Activated CD8-positive, alpha-beta memory T cell treated with anti-CD3 and anti-CD28 coated beads for 4 hours (primary cell): ENCODE results near the gene DDAH1.
A peak's percentile ranks its signal among the peaks of the same experiment; 100 is the strongest.

Experiments
- DNase-seq, 2 donors: peaks; one replicate each; pipeline ENCODE4 v3.0.0-alpha.2; 2020; ENCODE audit warnings: low read depth in 2 of 2

DDAH1 gene

DNA sequence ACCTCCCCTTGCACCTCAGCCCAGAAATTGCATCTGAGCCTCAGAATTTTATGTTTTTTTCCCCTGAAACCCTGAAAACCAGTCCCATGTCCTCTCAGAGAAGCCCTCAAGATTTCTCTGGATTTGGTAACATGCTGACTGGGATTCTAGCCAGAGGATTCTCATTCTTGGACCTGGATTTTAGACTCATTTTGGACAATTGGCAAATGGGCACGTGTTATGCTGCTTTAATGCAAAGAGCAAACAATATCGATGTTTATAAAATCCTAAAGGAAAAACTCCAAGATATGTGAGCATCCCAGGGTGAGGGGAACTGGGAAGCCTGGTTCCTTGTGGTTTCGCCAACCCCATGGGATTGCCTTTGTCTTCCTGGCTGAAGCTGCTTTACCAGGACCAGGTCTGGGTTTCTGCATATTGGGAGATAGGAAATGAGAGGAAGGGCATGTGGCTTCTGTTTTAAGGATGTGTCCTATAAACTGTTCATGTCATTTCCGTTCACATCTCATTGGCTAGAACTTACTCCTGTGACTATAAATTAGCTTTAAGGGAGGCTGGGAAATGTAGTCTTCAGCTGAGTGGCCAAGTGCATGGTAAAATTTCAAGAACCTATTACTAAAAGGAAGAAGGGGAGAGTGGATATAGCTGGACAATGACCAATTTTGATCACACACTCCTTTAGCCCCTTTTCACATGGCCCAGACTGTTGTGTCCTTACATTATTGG is 161.4 kb downstream of the DDAH1 start:
- DNase-seq = no peak

DNA sequence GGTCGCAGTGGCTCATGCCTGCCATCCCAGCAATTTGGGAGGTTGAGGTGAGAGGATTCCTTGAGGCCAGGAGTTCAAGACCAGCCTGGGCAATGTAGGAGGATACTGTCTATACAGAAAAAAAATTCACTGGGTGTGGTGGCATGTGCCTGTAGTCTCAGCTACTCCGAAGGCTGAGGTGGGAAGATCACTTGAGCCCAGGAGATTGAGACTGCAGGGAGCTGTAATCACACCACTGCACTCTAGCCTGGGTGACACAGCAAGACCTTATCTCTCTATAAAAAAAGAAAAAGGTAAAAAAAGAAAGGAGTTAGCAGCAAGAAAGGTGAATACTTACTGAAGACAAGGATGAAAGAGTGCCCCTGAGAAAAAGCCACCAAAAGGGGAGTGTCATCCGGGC is 164.8 kb downstream of the DDAH1 start:
- no peak for DNase-seq

DNA sequence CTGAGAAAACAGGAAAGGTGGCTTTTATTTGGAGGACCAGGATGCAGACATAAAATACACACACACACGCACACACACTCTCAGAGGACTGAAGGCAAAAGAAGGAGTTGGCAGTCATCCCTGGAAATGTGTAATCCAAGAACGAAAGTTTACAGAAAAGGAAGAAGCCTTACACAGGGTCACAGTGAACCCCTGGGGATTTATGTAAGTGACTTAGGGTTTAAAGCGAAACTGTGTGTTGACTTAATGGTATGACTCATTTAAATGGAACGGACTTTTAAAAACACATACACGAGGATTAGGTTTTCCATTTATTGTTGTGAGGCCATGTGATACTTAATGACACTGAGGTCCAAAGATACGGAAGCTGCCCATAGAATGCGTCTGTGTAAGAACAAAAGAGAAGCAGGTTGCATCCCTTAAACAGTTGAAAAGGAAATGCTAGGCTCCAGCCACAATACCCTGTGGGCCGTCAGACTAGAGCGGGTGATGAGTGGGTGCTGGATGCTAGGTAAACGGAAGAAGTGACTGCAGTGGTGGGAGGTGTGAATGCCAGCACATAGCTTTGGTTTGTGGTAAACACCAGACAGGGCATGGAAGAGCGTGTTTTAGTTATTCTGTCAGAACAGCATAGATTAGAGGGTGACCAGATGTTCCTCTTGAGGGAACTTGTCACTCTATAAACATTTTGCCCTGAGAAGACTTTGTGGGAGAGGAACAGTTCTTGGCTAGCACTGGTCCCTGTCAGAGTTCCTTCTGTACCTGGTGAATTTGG is 166.9 kb downstream of the DDAH1 start:
- peak; percentile 65 to 66 for DNase-seq

DNA sequence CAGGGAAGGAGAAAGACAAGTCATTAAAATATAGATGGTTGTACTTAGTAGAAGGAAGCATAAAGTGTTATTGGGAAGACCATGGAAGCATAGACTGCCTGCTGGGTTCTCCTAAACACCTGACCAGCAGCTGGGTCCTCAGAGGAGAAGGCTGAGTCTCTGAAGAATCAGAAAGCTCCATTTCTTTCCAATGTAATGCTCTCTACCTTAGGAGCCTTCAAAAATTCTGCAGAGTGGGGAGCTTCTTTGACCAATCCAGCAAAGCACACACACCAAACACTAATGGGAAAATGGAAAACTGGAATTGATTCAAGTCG is 167.5 kb downstream of the DDAH1 start:
- no peak for DNase-seq

DNA sequence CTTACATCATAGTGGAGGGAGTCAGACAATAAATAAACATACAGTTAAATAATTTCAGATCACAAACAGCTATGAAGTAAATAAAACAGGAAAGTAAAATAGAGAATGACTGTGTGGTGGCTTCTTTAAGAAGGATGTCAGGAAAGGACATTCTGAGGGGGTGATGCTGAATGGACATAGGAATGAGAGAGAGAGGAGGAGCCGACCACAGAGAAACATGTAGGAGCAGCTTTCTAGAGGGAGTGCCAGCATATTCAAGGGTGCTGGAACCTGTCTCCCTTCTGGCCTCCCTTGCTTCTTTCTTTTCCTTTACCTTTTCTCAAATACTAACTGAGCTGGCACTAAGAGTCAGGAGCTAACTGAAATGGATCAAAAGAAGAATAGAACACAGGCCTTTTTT is 168.0 kb downstream of the DDAH1 start:
- no peak for DNase-seq

DNA sequence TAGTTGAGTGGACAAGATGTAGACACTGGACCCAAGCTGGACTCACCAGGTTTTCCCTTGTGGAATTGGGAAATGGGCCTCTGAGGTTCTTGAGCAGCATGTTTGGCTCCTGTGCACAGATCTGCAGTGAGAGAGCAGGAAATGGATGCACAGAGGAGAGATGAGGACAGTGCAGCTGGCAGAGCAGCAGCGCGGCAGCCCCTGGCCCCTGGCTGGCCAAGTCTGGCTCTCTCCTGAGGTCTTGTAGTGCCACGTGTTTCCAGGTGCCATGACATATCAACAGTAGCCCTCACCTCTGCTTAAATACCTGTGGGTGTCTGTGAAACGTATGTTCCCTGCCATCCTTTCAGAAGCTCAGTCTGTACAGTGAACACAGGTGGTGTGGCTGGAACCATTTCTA is 169.3 kb downstream of the DDAH1 start:
- no peak for DNase-seq

DNA sequence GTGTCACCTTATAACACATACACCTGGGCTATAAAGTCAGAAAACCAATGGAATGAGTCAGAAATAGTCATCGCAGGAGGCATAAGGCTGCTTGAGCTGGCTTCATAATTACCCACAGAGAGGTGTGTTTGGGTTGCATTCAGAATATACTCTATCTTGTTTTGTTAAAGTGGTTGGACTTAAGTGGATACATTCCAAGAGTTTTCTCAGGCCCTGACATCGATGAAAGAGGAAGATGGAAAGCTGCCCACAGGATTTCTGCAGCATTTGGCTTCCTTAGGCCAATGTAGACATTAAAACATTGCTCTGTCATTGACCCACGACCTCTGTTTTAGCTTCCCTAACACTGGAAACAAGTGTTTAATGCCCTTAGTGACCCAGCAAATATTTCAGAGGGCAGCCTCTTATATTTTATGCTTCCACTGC is 169.9 kb downstream of the DDAH1 start:
- no peak for DNase-seq

DNA sequence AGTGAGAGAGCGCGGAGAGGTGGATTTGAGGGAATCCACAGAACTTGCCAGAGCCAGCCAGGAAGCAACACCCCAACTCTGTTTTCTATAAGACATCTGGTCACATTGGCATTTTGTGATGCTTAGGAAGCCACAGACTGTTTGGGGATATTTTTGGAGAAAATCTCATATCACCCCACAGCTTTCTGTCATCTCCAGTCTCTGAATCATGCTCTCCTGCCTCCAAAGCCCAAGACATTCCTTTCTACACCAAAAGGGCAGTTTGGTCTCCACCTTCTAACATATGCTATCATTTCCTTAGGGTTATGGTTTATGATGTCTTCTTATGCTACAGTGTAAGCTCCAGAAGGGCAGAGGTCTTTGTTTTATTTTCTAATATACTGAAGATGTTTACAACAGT is 174.1 kb downstream of the DDAH1 start:
- DNase-seq = no peak

DNA sequence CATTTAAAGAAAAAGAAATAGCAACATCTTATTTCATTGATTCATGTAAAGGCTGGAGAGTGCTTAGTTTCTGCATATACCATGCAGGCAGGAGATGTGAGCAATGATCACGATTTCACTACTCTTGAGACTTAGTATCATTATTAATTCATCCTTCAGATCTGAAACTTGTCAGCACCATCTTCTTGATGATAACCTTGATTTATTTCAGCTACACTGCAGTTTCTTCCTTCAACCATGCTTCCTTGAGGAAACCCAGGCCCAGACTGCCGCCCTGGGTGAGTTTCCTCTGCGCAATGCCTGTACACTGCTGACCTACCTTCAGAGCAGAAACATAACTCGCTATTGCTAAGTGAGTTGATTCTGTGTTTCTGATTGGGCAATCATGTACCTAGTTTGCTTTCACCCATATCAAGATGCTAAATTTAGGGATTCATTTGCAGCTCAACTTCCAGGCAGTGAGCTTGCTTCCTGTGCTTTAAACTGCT is 175.1 kb downstream of the DDAH1 start:
- DNase-seq = no peak

DNA sequence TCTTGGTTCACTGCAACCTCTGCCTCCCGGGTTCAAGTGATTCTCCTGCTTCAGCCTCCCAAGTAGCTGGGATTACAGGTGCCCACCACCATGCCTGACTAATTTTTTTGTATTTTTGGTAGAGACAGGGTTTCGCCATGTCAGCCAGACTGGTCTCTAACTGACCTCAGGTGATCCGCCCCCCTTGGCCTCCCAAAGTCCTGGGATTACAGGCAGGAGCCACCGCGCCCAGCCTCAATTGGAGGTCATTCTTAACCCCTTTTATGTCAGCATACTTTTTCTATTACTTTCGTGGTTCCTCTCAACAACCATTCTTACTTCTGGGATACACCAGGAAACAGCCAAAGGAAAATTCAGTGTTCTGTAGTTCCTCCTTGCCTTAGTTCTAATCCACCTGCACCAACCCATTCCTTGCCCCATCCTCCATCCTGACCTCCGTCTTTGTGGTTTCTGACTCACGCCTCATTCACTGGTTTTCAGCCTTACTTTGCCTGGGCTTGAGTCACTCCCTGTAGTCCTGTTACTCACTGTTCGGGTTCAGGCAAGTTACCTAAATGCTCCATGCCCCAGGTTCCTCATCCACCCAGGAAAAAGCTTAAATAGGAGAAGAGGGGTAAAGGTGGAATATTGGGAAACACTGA is 175.6 kb downstream of the DDAH1 start:
- DNase-seq = no peak

DNA sequence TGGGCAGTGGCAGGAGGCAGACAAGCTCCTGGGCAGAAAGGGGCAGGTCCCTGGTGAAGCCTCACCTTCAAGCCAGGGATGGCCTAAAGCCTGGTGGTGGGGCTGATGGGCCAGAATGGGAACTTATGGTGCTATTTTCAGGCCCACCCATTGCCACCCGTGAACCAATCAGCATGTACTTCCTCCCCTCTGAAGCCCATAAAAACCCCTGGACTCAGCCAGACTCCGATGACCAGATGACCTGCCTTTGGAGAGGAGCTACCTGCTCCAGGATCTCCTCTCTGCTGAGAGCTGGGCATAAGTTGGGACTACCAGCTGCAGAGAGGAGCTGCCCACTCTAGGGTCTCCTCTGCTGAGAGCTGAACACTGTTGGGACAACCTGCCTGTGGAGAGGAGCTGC is 180.8 kb downstream of the DDAH1 start:
- no peak for DNase-seq

DNA sequence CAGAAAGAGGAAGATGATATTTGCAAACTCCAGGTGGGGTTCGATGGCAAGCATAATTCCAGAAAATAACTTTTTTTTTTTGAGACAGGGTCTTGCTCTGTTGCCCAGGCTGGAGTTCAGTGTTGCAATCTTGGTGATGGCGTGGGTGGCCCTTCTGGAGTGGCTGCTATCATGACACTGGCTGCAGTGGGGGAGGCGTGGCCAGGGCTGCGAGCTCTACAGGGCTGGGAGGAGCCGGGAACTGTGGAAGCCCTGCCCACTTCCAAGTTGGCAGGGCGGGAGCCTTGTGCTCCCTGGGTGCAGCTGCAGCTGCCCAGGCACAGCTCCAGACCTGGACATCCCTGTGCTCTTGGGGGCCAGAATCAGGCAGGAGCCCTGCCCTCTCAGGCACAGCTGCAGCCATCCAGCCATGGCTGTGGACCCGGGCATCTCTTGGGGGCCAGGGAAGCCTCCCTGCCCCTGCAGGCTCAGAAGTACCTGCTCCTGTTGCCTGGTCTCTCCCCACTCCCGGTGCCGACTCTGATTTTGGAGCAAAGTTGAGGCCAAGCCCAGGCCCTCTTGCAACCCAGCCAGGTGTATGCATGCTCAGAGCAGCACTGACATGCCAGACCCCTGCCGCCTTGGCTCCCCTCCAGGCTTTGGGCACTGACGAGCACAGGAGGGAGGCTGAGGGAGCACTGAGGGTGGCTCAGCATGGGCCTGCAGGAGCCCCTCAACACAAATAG is 181.3 kb downstream of the DDAH1 start:
- DNase-seq = no peak

DNA sequence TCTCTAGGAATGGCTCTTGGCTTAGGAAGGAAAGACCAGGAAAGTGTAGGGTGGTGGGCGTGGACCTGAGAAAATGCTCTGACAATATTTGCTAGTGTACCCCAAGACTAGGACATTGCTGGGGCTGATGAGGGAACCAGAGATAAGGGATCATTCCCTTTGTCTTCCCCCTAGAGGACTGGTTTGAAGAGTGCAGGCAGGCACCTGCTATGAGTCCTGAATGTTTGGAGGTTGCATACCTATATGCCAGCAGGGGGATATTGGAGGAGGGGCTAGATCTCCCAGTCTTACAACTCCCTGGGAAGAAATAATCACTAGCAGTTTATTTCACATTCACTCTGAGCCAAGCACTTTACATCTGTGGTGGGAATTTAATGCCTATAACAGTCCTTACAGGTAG is 182.5 kb downstream of the DDAH1 start:
- DNase-seq = no peak

DNA sequence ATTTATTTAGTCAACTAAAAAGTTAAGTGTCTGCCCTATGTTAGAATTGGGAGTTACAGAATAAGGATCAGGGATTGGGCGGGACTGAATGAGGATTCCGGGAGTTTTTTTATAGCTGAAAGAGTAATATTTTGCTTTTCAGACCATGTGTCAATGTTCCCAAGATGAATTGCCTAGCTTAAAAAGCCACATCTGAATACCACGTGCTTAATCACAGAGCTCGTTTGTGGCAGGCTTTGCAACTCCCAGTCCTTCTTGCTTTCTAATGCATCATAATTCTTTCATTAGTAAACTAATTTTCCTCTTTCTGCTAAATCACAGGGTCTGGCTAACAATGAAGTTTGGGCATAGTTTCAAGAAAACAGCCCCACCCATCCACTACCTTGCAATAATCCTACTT is 184.3 kb downstream of the DDAH1 start:
- no peak for DNase-seq

DNA sequence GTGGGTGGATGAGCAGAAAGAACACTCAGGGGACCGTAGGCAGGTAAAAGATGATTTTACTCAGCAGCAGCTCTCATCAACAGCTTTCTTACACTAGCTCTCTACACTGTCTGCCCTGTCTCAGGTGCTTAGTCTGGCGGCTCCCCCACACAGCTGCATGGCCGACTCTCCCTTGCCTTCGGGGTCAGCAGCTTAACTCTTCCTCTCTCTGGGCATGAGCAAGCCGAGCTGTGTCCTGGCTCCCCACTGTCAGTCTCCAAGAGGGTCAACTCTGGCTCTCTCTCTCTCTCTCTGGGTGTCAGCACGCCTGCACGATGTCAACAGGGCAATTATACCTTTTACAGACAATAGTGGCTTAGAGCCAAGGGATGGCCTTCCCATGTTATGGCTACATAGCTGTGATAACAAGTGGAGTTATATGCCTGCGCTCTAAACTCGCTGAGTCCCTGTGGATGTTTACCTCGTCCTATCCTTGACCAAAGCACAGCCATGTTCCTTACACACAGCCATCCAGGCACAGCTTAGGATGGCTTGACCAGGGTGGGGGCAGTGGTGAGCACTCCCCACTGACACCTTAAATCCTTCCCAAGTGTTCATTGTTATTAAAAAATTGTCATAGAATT is 185.4 kb downstream of the DDAH1 start:
- no peak for DNase-seq

DNA sequence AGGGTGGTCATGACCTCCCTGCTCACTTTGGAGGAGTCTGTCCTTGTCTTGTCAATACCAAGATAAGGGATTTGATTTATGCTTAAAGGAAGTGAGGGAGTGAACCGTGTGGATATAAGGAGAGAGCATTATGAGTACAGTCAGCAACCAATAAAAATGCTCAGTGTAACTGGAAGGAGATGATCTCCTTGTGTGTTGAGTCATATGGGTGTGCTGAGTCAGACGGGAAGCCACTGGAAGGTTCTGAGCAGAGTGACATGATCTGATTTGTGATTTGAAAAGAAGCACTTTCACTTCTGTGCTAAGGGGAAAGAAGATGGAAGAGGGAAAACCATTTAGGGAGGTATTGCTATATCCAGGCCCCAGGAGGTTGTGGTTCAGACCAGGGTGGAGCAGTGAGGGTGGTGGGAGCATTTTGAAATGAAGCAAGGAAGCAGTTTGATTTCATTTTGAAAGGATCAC is 186.1 kb downstream of the DDAH1 start:
- DNase-seq = peak; percentile 23 to 50

DNA sequence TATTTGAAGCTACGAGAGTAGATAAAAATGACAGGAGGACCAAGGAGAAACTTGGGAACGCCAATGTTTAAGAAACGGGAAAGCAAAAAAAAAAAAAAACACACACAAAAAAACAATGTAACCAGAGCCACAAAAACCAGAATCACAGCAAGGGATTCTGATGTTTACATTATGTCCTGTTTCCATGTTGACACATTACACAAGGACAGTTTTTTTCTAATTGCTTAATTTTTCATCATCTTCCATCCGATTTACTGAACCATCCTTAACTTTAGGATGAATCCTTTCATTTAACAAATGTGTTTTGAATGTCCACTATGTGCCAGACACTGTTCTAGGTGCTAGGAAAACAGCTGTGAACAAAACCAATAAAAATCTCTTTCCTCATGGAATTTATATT is 187.2 kb downstream of the DDAH1 start:
- no peak for DNase-seq

DNA sequence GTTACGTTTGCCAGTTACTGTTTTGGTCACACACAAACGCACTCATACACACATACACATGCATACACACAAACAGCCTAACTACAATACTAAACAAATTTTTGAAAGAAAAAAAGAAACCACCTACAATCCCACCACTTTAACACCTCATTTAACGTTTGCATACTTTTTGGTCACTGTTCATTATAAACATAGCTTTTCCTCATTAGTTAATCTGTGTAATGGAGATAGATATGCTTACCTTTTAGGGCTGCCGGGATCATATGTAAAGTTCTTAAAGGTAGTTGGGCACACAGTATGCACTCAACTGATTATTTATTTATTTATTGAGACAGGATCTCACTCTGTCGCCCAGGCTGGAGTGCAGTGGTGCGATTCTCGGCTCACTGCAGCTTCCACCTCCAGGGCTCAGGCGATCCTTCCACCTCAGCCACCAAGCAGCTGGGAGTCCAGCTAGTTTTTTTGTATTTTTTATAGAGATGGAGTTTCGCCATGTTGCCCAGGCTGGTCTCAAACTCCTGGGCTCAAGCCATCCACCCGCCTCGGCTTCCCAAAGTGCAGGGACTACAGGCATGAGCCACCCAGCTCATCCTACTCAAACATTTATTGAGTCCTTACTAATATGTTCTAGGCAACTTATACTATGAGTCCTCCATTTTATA is 187.8 kb downstream of the DDAH1 start:
- no peak for DNase-seq

DNA sequence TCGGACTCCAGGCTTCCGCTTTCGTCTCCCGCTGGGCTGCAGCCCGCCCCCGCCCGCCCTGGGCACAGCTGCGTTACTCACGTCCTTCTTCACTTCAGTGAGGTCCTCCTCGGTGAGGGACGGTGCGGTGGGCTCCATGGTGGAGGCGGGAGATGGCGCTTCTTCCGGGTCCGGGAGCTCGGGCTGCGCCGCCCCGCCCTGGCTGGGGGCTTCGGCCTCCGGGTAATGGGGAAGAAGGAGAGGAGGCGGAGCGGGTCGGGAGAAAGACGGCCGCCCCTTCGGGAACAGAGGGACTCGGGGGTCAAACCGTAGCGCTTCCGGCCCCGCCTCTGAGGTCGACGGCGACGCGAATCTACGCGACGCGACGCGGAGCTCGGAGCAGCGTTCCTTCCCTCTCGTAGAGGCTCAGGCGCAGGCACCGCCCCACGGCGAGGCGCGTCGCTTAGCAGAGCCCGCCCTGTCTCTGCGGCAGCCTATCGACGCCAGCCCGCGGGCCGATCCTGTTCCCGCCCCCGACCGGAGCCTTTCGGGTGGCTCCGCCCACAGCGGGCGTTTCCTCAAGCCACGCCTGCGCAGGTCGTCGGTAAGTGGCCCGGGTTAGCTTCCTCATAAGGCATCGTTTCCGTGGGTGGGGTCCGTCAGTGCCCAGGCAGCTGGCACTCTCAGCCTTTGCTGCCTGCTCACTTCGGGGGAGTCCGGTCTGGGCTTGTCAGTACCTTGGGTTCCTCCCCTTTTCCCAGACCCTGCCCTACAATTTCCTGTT is 188.6 kb downstream of the DDAH1 start, which contains the start of gene BCL10:
Gene BCL10, minus strand, starts transcription at position 418 of the 763 bp plus-strand sequence. Its CDS starts 280 bp downstream, at position 138.
- peak; percentile 93 for DNase-seq

DNA sequence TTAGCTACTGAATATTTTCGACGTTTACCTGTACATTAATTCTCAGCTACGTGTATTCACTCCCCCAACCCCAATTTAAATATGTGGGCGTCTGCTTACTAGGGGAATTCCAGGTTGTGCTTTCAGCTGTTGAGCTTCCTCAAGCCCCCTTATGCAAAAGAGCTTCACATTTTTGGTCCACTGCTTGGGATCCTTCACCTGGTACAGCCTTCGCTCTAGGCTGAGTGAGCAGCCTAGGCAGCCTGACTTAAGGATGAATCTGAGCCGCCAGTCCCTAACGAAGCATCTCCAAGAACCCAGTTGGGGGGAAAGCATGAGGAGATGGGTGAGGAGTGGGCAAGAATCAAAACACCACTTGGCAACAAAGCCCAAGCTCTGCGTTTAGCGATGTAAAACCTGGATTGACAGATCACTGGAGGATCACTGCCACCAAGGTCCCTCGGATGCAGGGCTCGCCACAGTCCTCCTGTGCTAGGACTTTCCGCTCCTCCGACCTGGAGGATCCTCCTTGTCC is 189.2 kb downstream of the DDAH1 start:
- DNase-seq = no peak
